HepG2 (cell line): ENCODE results near the gene GUCA1A. TPM values are rescaled to one million over a fixed set of nuclear protein-coding genes. Genes with fewer than 3 reads are reported as not detected.
A peak's percentile ranks its signal among the peaks of the same experiment; 100 is the strongest.
"Not testable (repeated sequence)": the region's sequence is repeated elsewhere in the genome, so short reads cannot be mapped to it uniquely, and the experiment has no call there.

Source experiments
- ATAC-seq: fragments of 200-7000 bp; cut with Tn5 transposase; 3 replicates; pipeline ENCODE4 v1.9.1; 2020; ENCODE audit warnings: mild to moderate bottlenecking, moderate library complexity
- BruUV-seq: library from RNA; stranded (reverse); fragments of 400-500 nt; replicated peaks from 2 replicates; lab custom pipeline; 2021; lab: Mats Ljungman, UMichigan
- CTCF ChIA-PET: fragments of 300-600 bp; formaldehyde crosslinking; extraction: SDS; loops from one replicate; lab custom pipeline; 2021; ENCODE audit warnings: low total read pairs, inconsistent platforms, low intra/inter-chr PET ratio; lab: Yijun Ruan, JAX
- POLR2A ChIA-PET: fragments of 350-600 bp; sonication (Branson Sonifier 250); formaldehyde crosslinking; loops from one replicate; lab custom pipeline; 2020; ENCODE audit warnings: antibody characterized with exemption, inconsistent platforms; lab: Yijun Ruan, JAX
- DNase-seq: peaks from one replicate; pipeline ENCODE4 v3.0.0-alpha.2; 2015; ENCODE audit warnings: low spot score
- FAIRE-seq: peaks from 3 replicates; lab custom pipeline; 2011; peaks lifted over from hg19 to GRCh38; lab: Jason Lieb, UNC
- H2AFZ ChIP-seq: one replicate; pipeline ENCODE4 v1.6.1; 2011; ENCODE audit warnings: low read length, inconsistent platforms
- H3K27ac ChIP-seq: fragments of 300-600 bp; 3 replicates; pipeline ENCODE4 v1.8.0; 2011; ENCODE audit warnings: mixed run types, mild to moderate bottlenecking, mixed read lengths, low read length, inconsistent platforms; ENCODE audit not compliant: insufficient read depth; ENCODE audit errors: extremely low read length
- H3K27me3 ChIP-seq, 2 experiments: fragments of 200-600 bp in 1 of 2; 2 replicates in 1 of 2; 3 replicates in 1 of 2; pipeline versions ENCODE4 v1.6.0 to v1.8.0; 2011; ENCODE audit warnings: low read length in 2 of 2, mild to moderate bottlenecking in 2 of 2, moderate library complexity in 2 of 2, inconsistent platforms in 1 of 2; ENCODE audit not compliant: insufficient read depth in 2 of 2, control insufficient read depth in 1 of 2
- H3K36me3 ChIP-seq, 2 experiments: fragments of 200-600 bp in 1 of 2; replicated peaks in 1 of 2; 2 replicates in 1 of 2; 3 replicates in 1 of 2; pipeline versions ENCODE4 v1.5.1 to v1.8.0; 2011; ENCODE audit warnings: low read length in 2 of 2, inconsistent platforms in 1 of 2; ENCODE audit not compliant: insufficient read depth in 2 of 2, control insufficient read depth in 1 of 2
- H3K4me1 ChIP-seq: 2 replicates; pipeline ENCODE4 v1.5.1; 2012; ENCODE audit warnings: low read length, inconsistent platforms; ENCODE audit not compliant: insufficient read depth
- H3K4me2 ChIP-seq: 2 replicates; pipeline ENCODE4 v1.6.0; 2011; ENCODE audit warnings: low read depth, low read length, inconsistent platforms
- H3K4me3 ChIP-seq, 3 experiments: fragments of 200-600 bp in 1 of 3; sonication (generic), shearing (Covaris generic) in 1 of 3; replicated peaks in 1 of 3; 2 replicates each; pipeline ENCODE4 v1.5.1; 2011 to 2016; ENCODE audit warnings: low read length in 3 of 3, inconsistent platforms in 2 of 3, low read depth in 2 of 3, mild to moderate bottlenecking in 2 of 3, control low read depth in 1 of 3, mixed read lengths in 1 of 3; ENCODE audit not compliant: insufficient read depth in 1 of 3
- H3K79me2 ChIP-seq: one replicate; pipeline ENCODE4 v1.6.1; 2011; ENCODE audit warnings: low read length, inconsistent platforms; ENCODE audit not compliant: insufficient read depth
- H3K9ac ChIP-seq: 2 replicates; pipeline ENCODE4 v1.6.0; 2011; ENCODE audit warnings: mild to moderate bottlenecking, low read depth, low read length, inconsistent platforms; ENCODE audit not compliant: insufficient read depth
- H3K9me3 ChIP-seq: 2 replicates; pipeline ENCODE4 v1.5.1; 2012; ENCODE audit warnings: mild to moderate bottlenecking, low read length
- H4K20me1 ChIP-seq: 2 replicates; pipeline ENCODE4 v1.6.0; 2011; ENCODE audit warnings: inconsistent platforms, mild to moderate bottlenecking, low read length, moderate library complexity; ENCODE audit not compliant: insufficient read depth
- MEIS1 ChIP-seq: sonication (generic); formaldehyde crosslinking; IDR thresholded peaks from 2 replicates; pipeline ENCODE4 v1.9.0; 2021; ENCODE audit warnings: mild to moderate bottlenecking, missing genetic modification reagents, moderate library complexity, borderline replicate concordance
- ZBTB38 ChIP-seq: sonication (generic); formaldehyde crosslinking; IDR thresholded peaks from 2 replicates; pipeline ENCODE4 v1.5.1; 2020; ENCODE audit warnings: mild to moderate bottlenecking, missing genetic modification reagents
- ZNF317 ChIP-seq: sonication (generic); formaldehyde crosslinking; IDR thresholded peaks from 2 replicates; pipeline ENCODE4 v1.5.0; 2020; ENCODE audit warnings: mild to moderate bottlenecking, missing genetic modification reagents
- WGBS: methylation state at CpG from one replicate; pipeline ENCODE4 v1.1.6; 2017; ENCODE audit warnings: low lambda C conversion rate; 5-methylcytosine and 5-hydroxymethylcytosine counted together
- in situ Hi-C: cut with HindIII; loops from 2 replicates; pipeline ENCODE4 v1.10.0; 2017; ENCODE audit warnings: low pct_unique_long_range_greater_than_20kb; ENCODE audit not compliant: extremely low pct_ligation_motif_present
- intact Hi-C: fragments of 100-400 bp; cut with micrococcal nuclease; formaldehyde crosslinking; loops from one replicate; pipeline ENCODE4 v1.10.0; 2022; ENCODE audit not compliant: unreplicated experiment
- polyA plus RNA-seq, 8 experiments: library from polyadenylated mRNA; depleted of rRNA in 3 of 8; stranded (reverse) in 7 of 8; unstranded in 1 of 8; fragments of >200 nt; fragmentation: Illumina TruSeq in 4 of 8; extraction: Trizol in 4 of 8; gene quantifications; 2 replicates each; pipeline versions ENCODE4 v1.2.1 to v1.2.3, GENCODE V29; 2011 to 2016; ENCODE audit warnings: low read depth in 4 of 8, missing spikeins in 1 of 8, mixed read lengths in 1 of 8; ENCODE audit not compliant: insufficient read depth in 1 of 8
- total RNA-seq, 5 experiments: library from RNA; depleted of rRNA; stranded (reverse); fragments of >200 nt; fragmentation: Illumina TruSeq; extraction: Trizol; gene quantifications; 2 replicates each; pipeline ENCODE4 v1.2.3, GENCODE V29; 2016; ENCODE audit warnings: low read depth in 1 of 5
- TF ChIP-seq, protein P1 (sequence below): IDR thresholded peaks from 2 replicates; pipeline ENCODE4 v1.6.1; 2016; ENCODE audit warnings: mild to moderate bottlenecking
- TF ChIP-seq, protein P2 (sequence below): sonication (generic); formaldehyde crosslinking; IDR thresholded peaks from 2 replicates; pipeline ENCODE4 v1.4.0; 2020; ENCODE audit warnings: mild to moderate bottlenecking, missing genetic modification reagents
- TF ChIP-seq, protein P3 (sequence below): sonication (generic); formaldehyde crosslinking; IDR thresholded peaks from 2 replicates; pipeline ENCODE4 v1.5.0; 2020; ENCODE audit warnings: mild to moderate bottlenecking, missing genetic modification reagents

The GUCA1A gene
- total and polyA plus RNA-seq, 2 of the 13 experiments (the other 11 are each of a cell fraction or from before 2014, with no cell fraction given): not detected

DNA sequence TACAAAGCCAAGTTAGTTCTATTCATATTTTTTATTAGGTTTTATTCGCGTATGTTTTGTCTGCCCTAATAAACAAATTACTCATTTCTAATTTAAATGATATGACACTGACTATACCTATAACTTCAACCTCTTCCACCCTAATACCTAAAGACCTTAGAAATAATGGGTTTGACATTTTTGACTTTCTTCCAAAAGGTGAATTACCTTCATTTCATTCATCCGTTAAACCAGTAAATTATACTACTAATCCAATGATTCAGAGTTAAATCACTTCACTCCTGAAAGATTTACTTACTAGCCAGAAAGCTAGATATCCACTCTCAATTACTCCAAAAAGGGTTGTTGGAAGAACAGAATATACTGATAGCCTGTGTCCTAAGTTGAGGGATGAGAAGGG is 39.3 kb downstream of the GUCA1A start (continued):
- TF ChIP-seq, protein P1, sequence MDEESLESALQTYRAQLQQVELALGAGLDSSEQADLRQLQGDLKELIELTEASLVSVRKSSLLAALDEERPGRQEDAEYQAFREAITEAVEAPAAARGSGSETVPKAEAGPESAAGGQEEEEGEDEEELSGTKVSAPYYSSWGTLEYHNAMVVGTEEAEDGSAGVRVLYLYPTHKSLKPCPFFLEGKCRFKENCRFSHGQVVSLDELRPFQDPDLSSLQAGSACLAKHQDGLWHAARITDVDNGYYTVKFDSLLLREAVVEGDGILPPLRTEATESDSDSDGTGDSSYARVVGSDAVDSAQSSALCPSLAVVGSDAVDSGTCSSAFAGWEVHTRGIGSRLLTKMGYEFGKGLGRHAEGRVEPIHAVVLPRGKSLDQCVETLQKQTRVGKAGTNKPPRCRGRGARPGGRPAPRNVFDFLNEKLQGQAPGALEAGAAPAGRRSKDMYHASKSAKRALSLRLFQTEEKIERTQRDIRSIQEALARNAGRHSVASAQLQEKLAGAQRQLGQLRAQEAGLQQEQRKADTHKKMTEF (CRISPR knock-in tag): no peak
- TF ChIP-seq, protein P2, sequence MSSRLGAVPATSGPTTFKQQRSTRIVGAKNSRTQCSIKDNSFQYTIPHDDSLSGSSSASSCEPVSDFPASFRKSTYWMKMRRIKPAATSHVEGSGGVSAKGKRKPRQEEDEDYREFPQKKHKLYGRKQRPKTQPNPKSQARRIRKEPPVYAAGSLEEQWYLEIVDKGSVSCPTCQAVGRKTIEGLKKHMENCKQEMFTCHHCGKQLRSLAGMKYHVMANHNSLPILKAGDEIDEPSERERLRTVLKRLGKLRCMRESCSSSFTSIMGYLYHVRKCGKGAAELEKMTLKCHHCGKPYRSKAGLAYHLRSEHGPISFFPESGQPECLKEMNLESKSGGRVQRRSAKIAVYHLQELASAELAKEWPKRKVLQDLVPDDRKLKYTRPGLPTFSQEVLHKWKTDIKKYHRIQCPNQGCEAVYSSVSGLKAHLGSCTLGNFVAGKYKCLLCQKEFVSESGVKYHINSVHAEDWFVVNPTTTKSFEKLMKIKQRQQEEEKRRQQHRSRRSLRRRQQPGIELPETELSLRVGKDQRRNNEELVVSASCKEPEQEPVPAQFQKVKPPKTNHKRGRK (CRISPR knock-in tag): no peak
- TF ChIP-seq MEIS1: no peak
- TF ChIP-seq ZNF317 (CRISPR knock-in tag): no peak
- TF ChIP-seq, all 625 proteins: peak for 0

DNA sequence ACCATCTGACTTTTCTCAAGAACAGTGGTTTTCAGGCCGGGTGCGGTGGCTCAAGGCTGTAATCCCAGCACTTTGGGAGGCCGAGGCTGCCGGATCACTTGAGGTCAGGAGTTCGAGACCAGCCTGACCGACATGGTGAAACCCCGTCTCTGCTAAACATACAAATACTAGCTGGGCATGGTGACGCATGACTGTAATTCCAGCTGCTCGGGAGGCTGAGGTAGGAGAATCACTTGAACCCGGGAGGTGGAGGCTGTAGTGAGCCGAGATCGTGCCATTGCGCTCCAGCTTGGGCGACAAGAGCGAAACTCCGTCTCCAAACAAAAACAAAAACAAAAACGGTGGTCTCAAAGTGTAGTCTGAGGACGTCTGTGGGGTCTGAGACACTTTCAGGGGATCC is 43.3 kb downstream of the GUCA1A start:
- ATAC-seq, CTCF ChIA-PET, DNase-seq, intact Hi-C loops, H4K20me1 ChIP-seq, BruUV-seq, H3K27me3 ChIP-seq, H2AFZ ChIP-seq, H3K9me3 ChIP-seq: not testable (repeated sequence)
- Histone ChIP-seq H3K9ac (peak overlapping the region; percentile 93; the same call in 1 of the 2 replicates), H3K36me3 (peaks cover 3 to 23% of the 10 kb centered on the region in 2 experiments), H3K4me1 (peaks cover 39% of the 10 kb centered on the region), H3K4me3 (peak overlapping the region; percentile 69 to 100 (median 84); a peak in 5 of 6 replicates), H3K4me2 (peak overlapping the region; percentile 85)
- 74% methylated on average over 18 of the region's 18 CpGs for WGBS
- POLR2A ChIA-PET: interaction anchor here (0.6 to 1.2 kb wide), 6 partner anchors 10 to 432 kb away, joined by 3 to 9 read pairs (median 3); no protein-coding TSS in a partner anchor
- TF ChIP-seq, protein P3, sequence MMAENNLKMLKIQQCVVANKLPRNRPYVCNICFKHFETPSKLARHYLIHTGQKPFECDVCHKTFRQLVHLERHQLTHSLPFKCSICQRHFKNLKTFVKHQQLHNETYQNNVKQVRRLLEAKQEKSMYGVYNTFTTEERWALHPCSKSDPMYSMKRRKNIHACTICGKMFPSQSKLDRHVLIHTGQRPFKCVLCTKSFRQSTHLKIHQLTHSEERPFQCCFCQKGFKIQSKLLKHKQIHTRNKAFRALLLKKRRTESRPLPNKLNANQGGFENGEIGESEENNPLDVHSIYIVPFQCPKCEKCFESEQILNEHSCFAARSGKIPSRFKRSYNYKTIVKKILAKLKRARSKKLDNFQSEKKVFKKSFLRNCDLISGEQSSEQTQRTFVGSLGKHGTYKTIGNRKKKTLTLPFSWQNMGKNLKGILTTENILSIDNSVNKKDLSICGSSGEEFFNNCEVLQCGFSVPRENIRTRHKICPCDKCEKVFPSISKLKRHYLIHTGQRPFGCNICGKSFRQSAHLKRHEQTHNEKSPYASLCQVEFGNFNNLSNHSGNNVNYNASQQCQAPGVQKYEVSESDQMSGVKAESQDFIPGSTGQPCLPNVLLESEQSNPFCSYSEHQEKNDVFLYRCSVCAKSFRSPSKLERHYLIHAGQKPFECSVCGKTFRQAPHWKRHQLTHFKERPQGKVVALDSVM (CRISPR knock-in tag): peak; percentile 75
- TF ChIP-seq ZBTB38 (CRISPR knock-in tag): 0 out of 2 replicates have a peak, but pooled peaks have one; percentile 24
- TF ChIP-seq, all 625 proteins: peak for 2; not testable (repeated sequence) for 623
- FAIRE-seq: not testable (repeated sequence)
- Histone ChIP-seq H3K79me2 (peaks cover 20% of the 10 kb centered on the region), H3K27ac (peak overlapping the region; percentile 83)
- in situ Hi-C loops: loop anchor here (25.0 kb wide), 1 partner anchor 429 kb away; the partner anchor contains the start of genes FRS3, PRICKLE4 and TOMM6
